Body of pancreas (tissue), 4 donors: ENCODE results near the gene SEMA3D. TPM values are rescaled to one million over a fixed set of nuclear protein-coding genes. Genes with fewer than 3 reads are reported as not detected.

ENCODE experiments used
- ATAC-seq: fragments of 150-250 bp; one replicate; pipeline ENCODE4 v1.9.1; 2016
- DNase-seq, 4 donors: peaks; one replicate each; pipeline ENCODE4 v3.0.0-alpha.2; 2019
- H3K27ac ChIP-seq, 4 donors: fragments of 200-600 bp; sonication (generic); 1 replicate in 3 of 4; 2 replicates in 1 of 4; pipeline versions ENCODE4 v1.5.1 to v1.6.1; 2016 to 2019; ENCODE audit warnings: mild to moderate bottlenecking in 1 of 4, mixed read lengths in 1 of 4, moderate library complexity in 1 of 4
- H3K27me3 ChIP-seq, 2 donors: fragments of 200-600 bp; sonication (generic); one replicate each; pipeline ENCODE4 v1.6.0; 2016; ENCODE audit warnings: mild to moderate bottlenecking in 1 of 2
- H3K36me3 ChIP-seq, 2 donors: fragments of 200-600 bp; sonication (generic); replicated peaks in 1 of 2; 2 replicates each; pipeline ENCODE4 v1.5.1; 2016; ENCODE audit warnings: low read depth in 2 of 2; ENCODE audit not compliant: insufficient read depth in 1 of 2
- H3K4me1 ChIP-seq: fragments of 200-600 bp; sonication (generic); one replicate; pipeline ENCODE4 v1.6.0; 2016
- H3K4me3 ChIP-seq, 2 donors: fragments of 200-600 bp; sonication (generic); 1 replicate in 1 of 2; 2 replicates in 1 of 2; pipeline ENCODE4 v1.5.1; 2016 to 2019
- H3K9me3 ChIP-seq, 3 donors: fragments of 200-600 bp; sonication (generic); 1 replicate in 2 of 3; 2 replicates in 1 of 3; pipeline ENCODE4 v1.5.1; 2016
- CTCF ChIP-seq, 7 experiments: fragments of 450-650 bp in 4 of 7; fragments of 200-600 bp in 3 of 7; sonication (generic) in 3 of 7; IDR thresholded peaks; one replicate each; pipeline ENCODE4 v1.5.1; 2016 to 2019; ENCODE audit warnings: antibody characterized with exemption in 7 of 7
- POLR2A ChIP-seq, 3 donors: fragments of 450-650 bp; IDR thresholded peaks; one replicate each; pipeline ENCODE4 v1.6.1; 2016; ENCODE audit warnings: antibody characterized with exemption in 3 of 3, mild to moderate bottlenecking in 2 of 3
- WGBS, 2 donors: methylation state at CpG; one replicate each; pipeline ENCODE4 v1.1.5; 2017; 5-methylcytosine and 5-hydroxymethylcytosine counted together
- intact Hi-C: fragments of 100-400 bp; cut with DNase I; formaldehyde crosslinking; loops from one replicate; pipeline ENCODE4 v1.15.1; 2023
- total RNA-seq, 2 donors: library from RNA; depleted of rRNA; stranded (reverse); fragments of >200 nt; gene quantifications; one replicate each; pipeline ENCODE4 v1.1.0, GENCODE V29; 2016

SEMA3D gene
- total RNA-seq, 2 donors from 2014 or later: 0.66 to 1.3 TPM

GRCh38 chr7:85052056-85052737 is 134.7 kb downstream of the SEMA3D start:
- no peaks in the 10 kb centered on the region for H3K36me3 ChIP-seq
- TF ChIP-seq POLR2A (IDR thresholded peaks at IDR 0.05) (no peak), CTCF (IDR thresholded peaks at IDR 0.05) (no peak)
- H3K4me1 ChIP-seq: no peaks in the 10 kb centered on the region
- ATAC-seq (no peak), DNase-seq (no peak)
- no peak overlapping the region for H3K4me3 ChIP-seq
- intact Hi-C loops: no loop called here
- 65 to 70% methylated on average over 4 of the region's 4 CpGs for WGBS, 2 donors
- no peaks in the 10 kb centered on the region for H3K9me3 ChIP-seq
- H3K27me3 ChIP-seq: no peaks in the 10 kb centered on the region
- no peak overlapping the region for H3K27ac ChIP-seq

GRCh38 chr7:85046534-85046933 is 140.3 kb downstream of the SEMA3D start:
- intact Hi-C loops: loop anchor here (10.0 kb wide), 2 partner anchors 508 to 698 kb away; no protein-coding TSS in a partner anchor
- no peak for DNase-seq
- no peaks in the 10 kb centered on the region for H3K9me3 ChIP-seq
- no peaks in the 10 kb centered on the region for H3K36me3 ChIP-seq
- no peaks in the 10 kb centered on the region for H3K27me3 ChIP-seq
- no peak for TF ChIP-seq POLR2A (IDR thresholded peaks at IDR 0.05)
- no peak for TF ChIP-seq CTCF (IDR thresholded peaks at IDR 0.05)
- H3K4me3 ChIP-seq: no peak overlapping the region
- H3K4me1 ChIP-seq: peaks cover 4% of the 10 kb centered on the region
- H3K27ac ChIP-seq: no peak overlapping the region
- no peak for ATAC-seq
- WGBS, 2 donors: 83 to 94% methylated on average over 1 of the region's 1 CpG

- WGBS, 2 donors: 31 to 38% methylated on average over 6 of the region's 6 CpGs
- no peaks in the 10 kb centered on the region for H3K9me3 ChIP-seq
- H3K27me3 ChIP-seq: peaks cover 0 to 8% of the 10 kb centered on the region in 2 donors
- DNase-seq (peak; percentile 69 to 83 (median 76)), ATAC-seq (peak; percentile 87)
- no peak overlapping the region for H3K27ac ChIP-seq
- TF ChIP-seq CTCF (IDR thresholded peaks at IDR 0.05) (peak; percentile 17 to 77 (median 74)), POLR2A (IDR thresholded peaks at IDR 0.05) (no peak)
- H3K36me3 ChIP-seq: no peaks in the 10 kb centered on the region
- no peak overlapping the region for H3K4me3 ChIP-seq
- H3K4me1 ChIP-seq: peaks cover 4% of the 10 kb centered on the region
- intact Hi-C loops: loop anchor here (10.0 kb wide), 2 partner anchors 513 to 703 kb away; no protein-coding TSS in a partner anchor
Measured at GRCh38 chr7:85041605-85042216, 145.1 kb downstream of the SEMA3D start.

- DNase-seq (no peak), ATAC-seq (no peak)
- Histone ChIP-seq H3K4me3 (no peak overlapping the region), H3K27me3 (peaks cover 0 to 8% of the 10 kb centered on the region in 2 donors), H3K27ac (no peak overlapping the region), H3K36me3 (no peaks in the 10 kb centered on the region), H3K9me3 (no peaks in the 10 kb centered on the region), H3K4me1 (peaks cover 4% of the 10 kb centered on the region)
- intact Hi-C loops: no loop called here
- WGBS, 2 donors: 66 to 71% methylated on average over 11 of the region's 11 CpGs
- TF ChIP-seq POLR2A (IDR thresholded peaks at IDR 0.05) (no peak), CTCF (IDR thresholded peaks at IDR 0.05) (no peak)
Measured at GRCh38 chr7:85039196-85039923, 147.5 kb downstream of the SEMA3D start.
